Middle frontal gyrus (tissue), 1 donor: ENCODE measurements around the gene CNOT9.
"Not testable (repeated sequence)": the region's sequence is repeated elsewhere in the genome, so short reads cannot be mapped to it uniquely, and the experiment has no call there.

Experiments
- DNase-seq: peaks from one replicate; pipeline ENCODE4 v3.0.0-alpha.2; 2015; ENCODE audit warnings: low spot score; ENCODE audit errors: extremely low spot score

The CNOT9 gene, protein sequence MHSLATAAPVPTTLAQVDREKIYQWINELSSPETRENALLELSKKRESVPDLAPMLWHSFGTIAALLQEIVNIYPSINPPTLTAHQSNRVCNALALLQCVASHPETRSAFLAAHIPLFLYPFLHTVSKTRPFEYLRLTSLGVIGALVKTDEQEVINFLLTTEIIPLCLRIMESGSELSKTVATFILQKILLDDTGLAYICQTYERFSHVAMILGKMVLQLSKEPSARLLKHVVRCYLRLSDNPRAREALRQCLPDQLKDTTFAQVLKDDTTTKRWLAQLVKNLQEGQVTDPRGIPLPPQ

DNA sequence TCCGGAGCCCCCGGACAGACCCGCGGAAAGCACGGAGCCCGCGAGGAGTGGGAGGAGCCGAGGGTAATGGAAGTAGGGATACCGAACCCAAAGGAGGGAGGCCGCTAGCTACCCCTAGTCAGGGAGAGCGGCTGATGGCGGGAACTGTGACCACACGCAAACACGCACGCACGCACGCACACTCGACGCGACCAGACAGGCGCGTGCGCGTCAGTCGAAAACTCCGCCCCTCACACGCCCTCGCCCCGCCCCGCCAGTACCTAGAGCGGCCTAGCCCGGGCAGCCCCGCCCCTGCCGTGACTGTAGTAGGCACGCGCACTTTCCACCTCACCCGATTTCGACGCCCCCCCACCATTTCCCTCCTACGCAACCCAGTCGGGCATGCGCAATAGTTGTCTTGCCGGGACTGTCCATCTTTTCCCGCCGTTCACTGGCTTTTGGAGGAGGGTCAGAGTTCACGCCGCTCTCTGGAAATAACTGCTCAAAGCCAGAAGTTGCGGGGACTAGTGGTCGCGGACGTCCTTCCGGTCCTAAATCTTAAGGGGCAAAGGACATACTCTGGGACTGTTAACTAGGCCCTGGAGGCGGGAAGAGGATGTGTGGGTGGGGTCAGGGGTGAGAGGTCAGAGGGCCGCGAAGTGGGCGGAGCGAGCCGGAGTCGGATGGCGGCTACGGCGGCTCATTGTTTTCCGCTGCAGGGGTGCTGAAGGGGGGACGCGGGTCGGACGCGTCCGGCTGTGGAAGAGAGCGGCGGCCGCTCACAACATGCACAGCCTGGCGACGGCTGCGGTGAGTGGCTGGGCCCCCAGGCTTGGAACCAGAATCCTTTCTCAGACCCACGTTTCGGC is at the start of gene CNOT9, which contains the start of gene USP37:
CNOT9 (plus strand) TSS at position 650 of the 848 bp plus-strand sequence; CDS start at position 766, 116 bp downstream.
USP37 (minus strand) TSS at position 162 of the 848 bp plus-strand sequence. CDS start 9,698 bp downstream, outside the sequence.
- DNase-seq: peak; percentile 98

DNA sequence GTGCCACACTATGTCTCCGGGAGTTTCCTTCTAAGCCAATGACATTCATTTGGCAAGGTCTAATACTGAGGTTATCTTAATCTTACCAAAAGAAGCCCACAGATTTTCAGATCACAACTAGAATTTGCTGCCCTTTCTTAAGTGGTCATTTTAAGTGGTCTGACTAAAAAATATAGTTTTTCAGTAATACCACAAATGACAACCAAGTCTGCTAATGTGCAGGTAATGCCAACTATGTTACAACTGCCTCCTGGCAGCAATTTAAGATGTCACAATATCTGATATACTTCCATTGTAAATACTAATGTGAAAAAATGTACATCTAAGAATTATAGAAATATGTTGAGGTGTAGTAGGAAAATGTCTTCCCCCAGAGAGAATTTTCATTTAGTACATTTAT is 49.8 kb upstream of the CNOT9 start:
- DNase-seq: no peak

DNA sequence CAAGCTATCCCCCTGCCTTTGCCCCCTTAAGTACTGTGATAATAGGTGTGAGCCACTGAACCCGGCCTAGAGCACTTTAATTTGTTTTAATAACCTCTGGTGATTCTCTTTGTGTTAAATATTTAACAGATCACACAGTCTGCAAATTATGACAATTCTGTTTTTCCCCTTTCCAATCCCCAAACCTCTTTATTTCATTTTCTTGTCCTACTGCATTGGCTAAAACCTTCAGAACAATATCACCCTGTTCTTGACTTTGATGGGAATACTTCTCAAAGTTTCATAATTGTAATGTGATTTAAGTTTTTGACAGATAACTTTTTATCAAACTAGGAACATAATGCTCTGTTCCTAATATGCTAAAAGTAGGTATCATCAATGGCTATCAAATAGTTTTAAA is 45.0 kb upstream of the CNOT9 start:
- no peak for DNase-seq

DNA sequence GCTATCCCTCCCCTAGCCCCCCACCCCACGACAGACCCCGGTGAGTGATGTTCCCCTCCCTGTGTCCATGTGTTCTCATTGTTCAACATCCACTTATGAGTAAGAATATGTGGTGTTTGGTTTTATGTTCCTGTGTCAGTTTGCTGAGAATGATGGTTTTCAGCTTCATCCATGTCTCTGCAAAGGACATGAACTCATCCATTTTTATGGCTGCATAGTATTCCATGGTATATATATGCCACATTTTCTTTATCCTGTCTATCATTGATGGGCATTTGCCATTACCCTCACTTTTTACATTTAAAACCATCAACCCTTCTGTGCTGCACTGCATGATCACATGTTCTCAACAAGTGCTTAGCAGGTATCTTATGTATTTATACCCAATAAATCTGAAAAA is 40.2 kb upstream of the CNOT9 start:
- not testable (repeated sequence) for DNase-seq

DNA sequence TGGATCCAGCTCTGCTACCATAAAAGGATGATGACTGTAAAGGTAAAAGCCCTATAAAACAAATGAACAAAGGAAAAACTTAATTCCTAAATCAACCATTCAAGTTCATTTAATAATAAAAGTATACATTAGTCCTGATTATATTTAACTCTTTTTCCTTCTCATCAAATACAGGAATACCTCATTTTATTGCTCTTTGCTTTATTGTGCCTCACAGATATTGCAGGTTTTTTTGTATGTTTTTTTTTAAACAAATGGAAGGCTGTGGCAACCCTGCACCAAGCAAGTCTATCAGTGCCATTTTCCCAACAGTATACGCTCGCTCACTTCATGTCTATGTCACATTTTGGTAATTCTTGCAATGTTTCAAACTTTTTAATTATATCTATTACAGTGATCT is 38.6 kb upstream of the CNOT9 start:
- DNase-seq: no peak

DNA sequence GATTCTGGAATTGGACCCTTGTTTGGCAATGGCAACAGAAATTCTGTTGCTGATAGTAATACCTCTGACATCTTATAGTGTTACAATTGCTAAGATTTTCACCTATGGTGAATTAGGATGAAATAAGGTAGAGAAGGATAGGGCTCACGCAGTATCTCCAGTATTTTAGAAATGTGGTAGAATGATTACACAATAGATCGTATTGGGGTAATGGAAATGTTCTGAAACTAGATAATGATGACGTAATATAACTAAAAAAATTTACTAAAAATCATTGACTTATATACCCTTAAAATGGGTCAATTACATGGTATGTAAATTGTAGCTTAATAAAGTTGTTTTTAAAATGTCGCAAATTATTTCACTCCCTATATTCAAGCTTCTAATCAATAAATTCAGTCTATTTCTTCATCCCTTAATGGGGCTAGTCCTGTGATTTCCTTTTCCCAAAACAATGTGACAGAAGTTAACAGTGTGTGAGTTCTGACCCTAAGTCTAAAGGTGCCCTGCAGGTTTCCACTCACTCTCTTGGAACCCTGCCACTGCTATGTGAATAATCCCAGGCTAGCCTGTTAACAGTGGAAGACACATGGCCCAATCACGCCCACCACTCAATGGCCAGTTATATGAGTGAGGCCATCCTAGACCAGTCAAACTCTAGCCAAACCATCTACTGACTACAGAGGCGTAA is 31.7 kb upstream of the CNOT9 start:
- no peak for DNase-seq

DNA sequence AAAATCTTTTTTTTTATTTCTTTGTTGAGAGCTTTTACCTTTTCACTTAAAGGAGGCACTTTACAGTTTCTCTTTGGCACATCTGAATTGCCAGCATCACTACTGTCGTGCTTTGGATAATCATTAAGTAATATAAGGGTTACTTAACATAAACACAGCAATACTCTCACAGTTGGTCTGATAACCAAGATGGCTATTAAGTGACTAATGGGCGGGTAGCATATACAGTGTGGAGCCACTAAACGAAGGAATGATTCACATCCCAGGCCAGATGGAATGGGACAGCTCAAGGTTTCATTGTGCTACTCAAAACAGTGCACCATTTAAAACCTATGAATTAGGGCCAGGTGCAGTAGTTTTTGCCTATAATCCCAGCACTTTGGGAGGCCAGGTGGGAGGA is 28.6 kb upstream of the CNOT9 start:
- no peak for DNase-seq

DNA sequence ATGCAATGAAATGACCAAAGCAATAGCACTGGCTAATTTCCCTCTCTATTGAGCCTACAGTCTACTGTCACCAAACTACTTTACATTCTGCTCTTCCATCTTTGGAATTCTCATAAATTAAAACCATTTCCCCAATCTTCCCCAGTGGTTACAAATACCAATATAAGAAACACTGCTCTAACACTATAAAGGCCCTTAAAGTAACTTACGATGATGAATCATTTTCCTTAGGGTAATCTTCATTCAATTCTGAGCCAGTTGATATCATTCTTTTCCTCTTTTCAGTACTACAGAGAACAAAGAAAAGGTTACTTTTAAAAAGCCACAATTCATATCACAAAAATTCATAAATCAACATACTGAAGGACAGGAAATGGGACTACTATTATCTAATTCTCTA is 22.6 kb upstream of the CNOT9 start:
- DNase-seq: no peak

DNA sequence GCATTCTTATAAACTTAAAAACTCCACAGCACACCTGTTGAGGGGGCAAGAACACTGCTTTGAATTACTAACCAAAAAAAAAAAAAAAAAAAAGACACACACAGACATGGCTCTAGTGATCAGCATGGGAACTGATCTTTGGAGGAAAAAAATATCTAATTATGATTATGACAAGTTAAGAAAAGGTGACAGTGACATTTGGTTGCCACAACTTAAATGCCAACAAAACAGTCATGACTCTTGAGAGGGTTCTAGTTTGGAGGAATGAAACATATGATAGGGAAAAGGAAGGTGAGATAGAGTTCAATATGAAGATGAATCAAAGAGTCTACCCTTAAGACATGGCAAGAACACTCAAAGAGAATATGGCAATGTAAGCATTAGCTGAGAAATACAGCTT is 21.1 kb upstream of the CNOT9 start:
- DNase-seq: no peak

DNA sequence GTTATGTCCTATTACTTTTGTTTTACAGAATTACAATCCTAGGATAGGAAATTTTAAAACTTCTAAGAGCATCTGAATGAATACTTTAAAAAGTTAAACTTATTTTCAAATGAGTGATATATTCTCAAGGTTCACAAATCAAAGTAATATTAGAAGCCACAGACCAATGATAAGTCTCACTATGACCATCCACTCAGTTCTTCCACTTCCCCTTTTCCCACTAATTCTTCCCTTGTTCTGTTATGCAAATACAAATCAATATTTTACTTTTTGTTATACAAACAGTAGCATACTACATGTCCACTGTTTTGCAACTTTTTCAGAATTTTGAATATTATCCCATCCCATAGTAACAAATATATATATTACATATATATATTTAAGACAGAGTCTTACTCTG is 20.7 kb upstream of the CNOT9 start:
- no peak for DNase-seq

DNA sequence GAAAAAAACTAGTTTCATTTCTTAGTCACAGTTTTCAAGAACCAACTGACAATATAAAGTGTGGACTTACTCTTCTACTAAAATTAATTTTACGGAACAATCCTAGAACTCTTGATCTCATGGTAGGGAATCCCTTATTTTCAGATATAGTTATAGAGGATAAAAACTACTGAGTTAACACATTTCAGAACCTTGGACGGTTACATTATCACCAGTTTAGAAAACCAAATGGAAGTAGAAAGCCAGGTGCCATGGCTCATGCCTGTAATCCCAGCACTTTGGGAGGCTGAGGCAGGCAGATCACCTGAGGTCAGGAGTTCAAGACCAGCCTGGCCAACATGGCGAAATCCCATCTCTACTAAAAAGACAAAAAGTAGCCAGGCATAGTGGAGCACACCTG is 14.4 kb upstream of the CNOT9 start:
- not testable (repeated sequence) for DNase-seq

DNA sequence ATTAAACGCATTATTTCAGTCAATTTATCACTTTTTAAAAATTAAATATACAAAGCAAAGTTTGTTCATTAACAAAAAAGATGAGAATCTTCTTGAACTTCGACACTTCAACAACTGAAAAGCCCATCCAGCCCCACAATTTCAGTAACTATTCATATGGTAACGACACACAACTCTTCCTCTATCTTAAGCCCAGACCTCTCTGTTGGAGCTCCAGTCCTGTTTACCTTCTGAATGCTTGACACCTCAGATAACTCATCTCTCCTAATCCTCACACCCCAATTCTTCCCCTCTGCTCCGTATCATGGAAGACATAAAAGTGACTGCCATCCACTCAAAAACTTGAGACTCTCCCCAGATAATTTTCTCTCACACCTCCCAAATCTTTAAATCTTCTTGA is 13.1 kb upstream of the CNOT9 start:
- no peak for DNase-seq

DNA sequence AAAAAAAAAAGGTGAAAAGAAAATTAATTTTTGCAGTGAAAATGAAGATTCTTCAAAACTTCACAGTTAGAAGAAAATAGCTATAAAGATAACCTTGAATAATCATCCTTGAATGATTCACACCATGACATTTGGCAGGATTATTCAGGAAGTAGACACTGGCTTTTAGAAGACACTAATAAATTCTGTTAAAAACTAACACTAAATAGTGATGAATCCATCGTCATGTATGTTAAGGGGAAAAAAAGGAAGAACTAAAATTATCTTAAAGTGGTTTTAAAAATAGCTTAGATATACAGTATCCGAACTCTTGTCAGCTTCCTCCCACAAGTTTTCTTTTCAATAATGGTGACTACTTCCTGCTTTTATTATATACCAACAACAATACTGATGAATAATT is 10.7 kb upstream of the CNOT9 start:
- no peak for DNase-seq

DNA sequence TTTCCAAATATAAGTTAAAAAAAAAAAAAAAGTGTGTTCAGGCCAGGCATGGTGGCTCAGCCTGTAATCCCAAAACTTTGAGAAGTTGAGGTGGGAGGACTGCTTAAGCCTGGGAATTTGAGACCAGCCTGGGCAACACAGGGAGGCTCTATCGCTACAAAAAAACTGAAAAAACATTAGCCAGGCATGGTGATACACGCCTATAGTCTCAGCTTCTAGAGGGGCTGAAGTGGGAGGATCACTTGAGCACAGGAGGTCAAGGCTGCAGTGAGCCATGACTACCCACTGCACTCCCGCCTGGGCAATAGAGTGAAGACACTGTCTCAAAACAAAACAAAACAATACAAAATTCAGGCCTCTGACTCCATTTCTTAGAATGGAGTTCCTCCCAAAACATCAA is 9.7 kb upstream of the CNOT9 start:
- DNase-seq: no peak

DNA sequence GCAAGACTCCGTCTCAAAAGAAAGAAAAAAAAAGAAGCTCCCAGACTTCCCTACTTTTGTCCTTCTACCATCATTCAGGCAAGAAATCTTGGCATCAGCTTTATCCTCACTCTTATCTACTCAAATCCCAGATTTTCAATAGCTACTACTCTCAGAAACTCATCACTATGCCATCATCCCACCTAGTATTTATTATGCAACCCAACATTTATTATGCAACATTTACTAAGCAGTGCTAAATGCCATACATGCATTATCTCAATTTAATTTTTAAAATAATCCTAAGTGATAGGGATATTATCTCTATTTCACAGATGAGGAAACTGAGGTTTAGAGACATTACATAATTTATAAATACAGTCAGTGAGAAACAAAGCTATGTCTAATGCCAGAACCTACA is 4.6 kb upstream of the CNOT9 start:
- no peak for DNase-seq

DNA sequence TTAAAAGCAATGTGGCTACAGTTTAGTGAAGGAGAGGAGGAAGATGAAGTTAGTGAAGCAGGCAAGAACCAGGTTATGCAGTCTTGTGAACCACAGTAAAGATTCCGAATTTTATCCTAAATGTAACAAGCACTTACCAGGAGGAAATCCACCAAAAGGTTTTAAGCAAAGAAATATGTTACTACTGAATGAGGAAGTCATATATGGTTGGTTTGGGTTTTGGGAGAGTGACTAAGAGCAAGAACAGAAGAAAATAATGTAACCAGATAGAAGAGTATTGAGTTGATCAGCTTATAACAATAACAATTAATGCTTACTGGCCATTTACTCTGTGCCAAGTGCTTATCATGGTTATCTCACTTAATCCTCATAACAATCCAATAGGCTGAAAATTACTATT is 2.3 kb upstream of the CNOT9 start:
- no peak for DNase-seq

DNA sequence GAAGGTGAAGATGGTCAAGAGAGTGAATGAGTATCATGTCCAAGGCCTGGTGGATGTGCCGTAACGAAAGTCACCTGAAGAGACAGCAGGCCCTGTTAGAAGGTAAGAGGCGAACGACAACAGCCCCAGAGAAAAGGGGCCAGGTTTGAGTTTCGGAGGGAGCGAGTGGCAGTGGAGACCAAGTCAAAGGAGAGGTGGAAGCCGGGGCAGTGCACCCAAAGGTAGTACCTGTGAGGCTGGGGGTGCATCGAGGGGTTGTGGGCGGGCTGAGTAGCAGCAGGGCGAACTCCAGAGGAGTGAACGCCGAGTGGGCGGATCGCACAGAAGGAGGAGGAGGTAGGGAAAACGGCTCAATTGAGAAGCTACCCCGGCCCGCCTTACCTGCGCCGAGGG is 846 bp upstream of the CNOT9 start:
- no peak for DNase-seq

DNA sequence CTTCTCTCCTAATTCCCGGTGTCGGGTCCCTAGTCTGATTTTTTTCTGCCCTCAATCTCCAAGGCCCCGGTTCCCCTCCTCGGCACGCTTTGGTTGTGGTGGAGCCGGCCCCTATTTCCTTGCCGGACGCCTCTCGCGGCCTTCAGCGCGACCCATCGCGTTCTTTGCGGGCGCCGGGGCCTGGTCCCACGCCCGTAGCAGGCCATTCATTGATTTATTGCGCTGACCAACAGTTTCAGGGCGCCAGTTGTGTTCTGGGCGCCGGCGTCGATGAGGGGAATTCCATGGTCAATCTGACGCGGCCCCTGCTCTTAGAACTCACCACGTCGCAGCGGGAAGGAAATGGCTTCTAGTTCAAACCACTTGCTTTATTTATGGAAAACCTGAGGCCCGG is 396 bp downstream of the CNOT9 start:
- DNase-seq: no peak

DNA sequence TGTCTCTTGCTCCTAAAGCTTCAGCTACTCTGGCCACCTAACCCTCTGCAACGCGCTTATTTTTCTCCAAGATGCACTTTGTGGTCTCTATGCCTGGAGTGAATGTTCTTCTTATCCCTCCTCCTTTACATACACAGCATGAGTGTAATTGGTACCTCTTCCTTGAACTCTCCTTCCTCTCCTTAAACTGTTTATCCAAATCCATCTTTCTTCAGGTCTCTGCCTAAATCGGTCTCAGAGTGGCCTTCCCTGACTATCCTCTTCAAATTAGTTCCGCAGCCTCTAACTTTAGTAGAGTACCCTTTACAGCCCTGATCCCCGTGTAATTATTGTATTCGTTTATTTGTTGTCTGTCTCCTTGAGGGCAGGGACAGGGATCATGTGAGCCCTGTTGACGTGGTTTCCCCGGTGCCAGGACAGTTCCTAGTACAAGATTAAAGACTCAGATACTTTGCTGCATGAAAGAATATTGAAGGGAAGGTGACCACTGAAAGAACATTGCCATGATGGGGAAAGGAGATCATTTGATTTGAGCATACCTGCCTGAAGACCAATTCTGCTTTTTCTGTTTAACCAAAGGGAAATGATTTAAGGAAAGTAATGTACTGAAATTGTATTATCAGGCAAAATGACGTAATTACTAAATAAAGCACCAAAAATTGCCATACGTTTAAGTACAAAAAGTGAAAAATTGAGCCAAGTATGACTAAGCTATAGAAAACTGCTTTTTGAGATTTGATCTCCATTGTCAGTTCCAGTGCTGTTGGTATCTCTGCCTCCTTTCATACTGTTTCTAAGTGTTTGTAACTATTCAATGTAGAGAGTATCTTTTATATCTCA is 1.2 kb downstream of the CNOT9 start:
- DNase-seq: no peak

DNA sequence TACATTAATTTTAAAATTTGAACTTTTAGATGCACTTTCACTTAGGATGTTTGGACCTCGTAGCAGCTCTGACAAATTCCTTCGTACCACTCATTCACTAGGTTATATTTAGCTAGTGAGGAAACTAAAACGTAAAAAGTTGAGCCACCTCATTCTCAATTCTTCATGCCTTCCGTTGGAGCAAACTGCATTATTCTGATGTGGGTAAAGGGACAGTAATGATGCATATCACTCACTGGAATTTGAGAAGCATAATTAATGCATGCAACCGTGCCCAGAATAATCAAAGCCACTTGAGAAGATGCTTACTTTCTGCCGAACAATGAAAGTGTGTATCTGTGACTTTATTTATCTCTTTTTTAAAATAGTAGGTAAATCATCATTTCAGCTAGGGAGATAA is 2.2 kb downstream of the CNOT9 start:
- DNase-seq: no peak

DNA sequence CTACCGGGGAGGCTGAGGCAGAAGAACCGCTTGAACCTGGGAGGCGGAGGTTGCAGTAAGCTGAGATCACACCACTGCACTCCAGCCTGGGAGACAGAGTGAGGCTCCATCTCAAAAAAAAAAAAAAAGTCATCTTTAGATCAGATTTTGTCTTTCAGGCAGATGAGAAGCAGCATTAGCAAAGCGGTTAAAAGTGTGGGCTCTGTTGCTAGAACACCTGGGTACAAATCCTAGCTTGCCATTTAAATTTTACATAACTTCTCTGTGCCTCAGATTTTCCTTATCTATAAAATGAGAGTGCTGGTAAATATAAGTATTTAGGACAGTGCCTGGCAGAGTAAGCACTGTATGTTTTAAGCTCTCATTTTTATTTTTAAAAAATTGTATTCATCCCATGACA is 8.2 kb downstream of the CNOT9 start:
- no peak for DNase-seq
